ENCODE results near the gene ING4.

The ING4 gene

DNA sequence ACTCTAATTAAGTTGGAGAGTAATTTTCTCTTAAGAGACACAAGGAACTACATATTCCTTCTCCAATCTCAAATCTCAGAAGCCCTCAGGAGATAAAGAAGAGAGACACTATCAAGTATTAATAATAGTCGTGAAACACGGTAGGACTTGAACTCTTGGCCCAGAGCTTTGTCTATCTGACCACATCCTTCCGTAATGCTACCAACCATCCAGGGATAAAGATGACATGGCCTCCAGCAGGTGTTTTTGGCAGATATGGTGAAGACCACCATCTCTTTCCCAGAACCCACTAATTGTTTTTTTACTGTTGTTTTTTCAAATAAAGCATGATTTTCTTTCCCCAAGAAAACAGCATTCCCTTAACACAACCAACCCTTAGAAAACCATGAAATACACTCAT, 22.9 kb upstream of the ING4 start:
- no peak for DNase-seq

DNA sequence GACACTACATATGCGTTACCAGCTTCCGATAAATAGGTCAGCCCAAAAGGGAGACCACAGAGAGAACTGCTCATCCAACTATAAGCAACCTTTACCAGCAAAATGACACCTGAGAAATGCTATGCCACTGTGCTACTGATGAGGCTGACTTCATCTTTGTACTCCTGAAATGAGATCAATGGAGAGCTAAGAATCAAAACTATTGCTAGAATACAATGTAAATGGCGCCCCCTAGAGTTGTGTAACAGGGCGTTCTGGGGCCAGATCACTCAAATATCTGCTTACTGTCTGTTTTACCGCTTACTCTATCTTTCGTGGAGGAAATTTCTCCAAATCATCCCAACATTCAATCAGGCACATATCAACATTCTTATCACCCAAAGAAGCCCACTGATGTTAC, 21.7 kb upstream of the ING4 start:
- DNase-seq, result peak; percentile 42

DNA sequence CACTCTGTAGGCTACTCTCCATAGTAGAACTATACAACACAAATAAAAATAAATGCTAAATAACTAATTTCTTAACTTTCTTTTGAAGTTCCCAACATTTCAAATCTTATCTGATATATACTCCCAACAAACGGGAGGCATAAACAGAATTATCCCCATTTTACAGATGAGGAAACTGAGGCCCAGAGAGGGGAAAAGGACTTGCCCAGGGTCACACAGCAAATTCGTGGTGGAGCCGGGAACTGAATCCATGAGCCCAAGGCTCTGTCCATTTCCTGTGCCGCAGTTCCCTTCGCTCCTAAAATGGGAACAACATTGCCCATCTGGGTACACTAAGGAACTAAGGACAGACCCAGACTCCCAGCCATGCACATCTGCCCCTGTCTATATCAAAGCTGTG, 14.0 kb upstream of the ING4 start:
- DNase-seq, result no peak

DNA sequence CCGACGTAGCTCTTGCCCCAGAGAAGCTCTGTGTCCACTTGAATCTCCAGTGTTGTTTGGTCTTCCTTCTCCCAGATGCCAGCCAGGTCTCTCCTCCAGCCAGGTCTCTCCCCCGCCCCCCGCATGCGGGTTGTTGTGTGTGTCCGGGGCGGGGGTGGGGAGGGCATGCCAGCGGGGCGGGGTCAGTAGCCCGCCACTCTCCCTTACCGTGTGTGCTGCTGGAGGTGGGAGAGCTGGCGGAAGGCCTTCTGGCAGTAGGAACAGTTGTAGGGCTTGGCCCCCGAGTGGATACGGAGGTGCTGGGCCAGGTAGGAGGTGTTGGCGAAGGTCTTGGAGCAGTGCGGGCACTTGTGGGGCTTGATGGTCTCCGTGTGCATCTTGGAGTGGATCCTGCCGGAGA, 9.2 kb upstream of the ING4 start:
- no peak for DNase-seq

DNA sequence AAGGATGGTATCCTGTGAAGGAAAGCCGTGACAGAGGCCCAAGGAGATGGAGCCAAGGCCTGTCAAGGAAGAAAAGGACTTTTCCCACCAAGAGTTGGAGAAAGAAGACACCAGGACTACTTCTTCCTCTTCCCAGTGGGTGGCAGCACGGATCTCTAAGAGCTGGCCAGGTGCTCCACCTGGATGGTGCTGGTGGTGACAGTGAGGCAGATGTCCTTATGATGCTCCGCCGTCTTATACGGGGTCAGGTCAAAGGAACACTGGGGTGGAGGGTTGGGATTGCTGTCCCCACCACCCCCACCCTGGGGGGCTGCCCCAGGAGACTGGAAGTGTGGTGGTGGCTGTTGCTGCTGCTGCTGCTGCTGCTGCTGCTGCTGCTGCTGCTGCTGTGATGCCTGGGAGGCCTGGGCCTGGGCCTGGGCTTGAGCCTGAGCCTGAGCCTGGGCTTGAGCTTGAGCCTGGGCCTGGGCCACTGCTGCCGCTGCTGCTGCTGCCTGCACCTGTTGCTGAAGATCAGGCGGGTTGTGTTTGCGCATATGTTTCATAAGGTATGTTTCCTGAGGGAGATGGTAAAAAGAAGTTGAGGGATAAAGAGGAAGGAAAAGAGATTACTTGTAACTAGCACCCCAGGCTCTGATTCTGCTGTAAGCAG, 4.8 kb upstream of the ING4 start:
- DNase-seq, result no peak

DNA sequence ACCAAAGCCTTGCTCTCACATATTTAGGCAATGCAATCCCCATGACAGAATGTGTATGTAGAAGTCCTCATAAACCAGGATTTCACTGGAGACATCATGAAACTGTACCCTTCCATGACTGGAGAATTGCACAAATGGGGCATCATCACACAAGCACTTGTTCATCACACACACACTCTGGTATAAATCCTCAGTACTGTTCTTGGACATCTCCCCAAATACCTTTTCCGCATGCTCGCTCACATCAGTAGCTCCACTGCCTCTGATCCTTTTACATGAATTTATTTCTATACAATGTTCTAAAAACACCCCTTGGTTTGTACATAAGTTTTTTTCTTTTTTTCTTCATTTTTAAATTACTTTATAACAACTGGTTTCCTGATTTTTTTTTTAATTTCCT, 3.3 kb upstream of the ING4 start:
- no peak for DNase-seq

DNA sequence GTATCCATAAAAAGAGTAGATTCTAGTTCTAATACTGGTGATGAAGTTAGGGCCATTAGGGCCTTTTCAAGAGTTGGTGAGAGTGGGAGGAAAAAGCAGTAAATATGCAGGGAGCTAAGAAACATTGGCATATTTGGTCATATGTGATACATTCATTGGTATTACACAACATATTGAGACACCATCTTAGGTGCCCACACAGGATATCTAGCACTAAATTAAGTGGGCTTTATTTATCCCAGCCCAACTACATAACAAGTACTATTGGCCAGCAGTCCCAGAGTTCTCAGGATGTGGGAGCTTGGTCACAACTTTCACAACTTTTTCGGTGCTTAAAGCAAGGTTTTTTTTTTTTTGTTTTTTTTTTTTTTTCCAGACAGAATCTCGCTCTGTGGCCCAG, 2.0 kb upstream of the ING4 start:
- no peak for DNase-seq

DNA sequence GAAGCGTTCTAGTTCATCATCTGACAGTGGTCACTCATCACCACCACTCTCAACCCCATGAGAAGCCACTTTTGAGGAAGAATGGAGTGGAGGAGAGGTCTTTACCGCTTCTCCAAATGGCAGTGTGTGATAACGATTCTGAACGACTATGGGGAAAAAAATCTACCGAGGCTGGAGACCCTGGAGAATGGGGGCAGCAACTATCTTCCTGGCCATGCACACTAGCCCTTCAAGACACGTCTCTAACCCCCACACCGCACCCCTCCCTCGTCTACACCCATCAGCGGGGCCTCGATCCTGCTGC, 365 bp downstream of the ING4 start:
- no peak for DNase-seq

DNA sequence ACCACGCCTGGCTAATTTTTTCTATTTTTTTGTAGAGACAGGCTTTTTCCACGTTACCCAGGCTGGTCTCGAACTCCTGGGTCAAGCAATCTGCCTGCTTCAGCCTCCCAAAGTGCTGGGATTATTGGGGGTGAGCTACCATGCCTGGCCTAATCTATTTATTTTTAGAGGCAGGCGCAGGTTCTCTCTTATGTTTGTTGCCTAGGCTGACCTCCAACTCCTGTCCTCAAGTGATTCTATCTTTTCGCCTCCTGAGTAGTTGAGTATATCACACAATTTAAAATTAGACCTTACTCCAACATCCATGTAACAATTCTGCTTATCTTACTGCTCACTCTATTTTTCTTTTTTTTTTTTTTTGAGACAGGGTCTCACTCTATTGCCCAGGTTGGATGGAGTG, 8.9 kb downstream of the ING4 start:
- no peak for DNase-seq

DNA sequence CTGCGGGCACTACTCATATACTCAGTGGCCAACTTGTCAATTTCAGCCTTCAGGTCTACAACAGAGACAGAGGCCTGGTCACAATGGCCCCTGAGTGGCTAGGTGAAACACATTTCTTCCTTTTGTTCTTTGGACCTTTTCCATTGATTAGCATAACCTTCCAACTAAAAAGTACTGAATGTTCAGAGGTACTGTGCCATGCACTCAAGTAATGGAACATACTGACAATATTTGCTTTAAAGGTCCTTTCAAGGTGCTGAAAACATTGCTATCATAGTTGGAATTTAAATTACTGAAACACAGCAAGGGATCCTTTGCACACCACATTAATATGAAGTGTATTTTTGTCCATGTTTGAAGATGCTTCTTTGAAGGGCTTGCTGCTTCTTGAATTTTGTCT, 9.6 kb downstream of the ING4 start:
- DNase-seq, result no peak

DNA sequence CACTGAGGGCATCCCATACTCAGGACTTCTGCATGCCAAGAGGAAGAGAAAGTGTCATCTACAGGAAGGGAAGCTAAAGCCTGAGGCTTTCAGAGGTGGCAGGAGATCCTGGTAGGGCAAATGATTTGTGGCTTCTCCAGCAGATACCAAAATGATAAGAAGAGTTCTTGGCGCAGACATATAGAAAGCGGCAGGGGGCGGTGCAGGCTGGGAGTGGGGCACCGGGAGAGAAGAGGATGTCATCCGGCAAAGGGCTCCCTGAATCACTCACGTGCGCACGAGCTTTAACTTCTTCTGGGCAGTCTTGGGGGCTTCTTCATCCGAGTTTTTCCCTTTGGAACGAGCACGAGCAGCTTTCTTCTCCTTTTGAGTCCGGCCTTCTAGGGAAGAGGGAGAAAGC, 10.5 kb downstream of the ING4 start:
- DNase-seq, result no peak

DNA sequence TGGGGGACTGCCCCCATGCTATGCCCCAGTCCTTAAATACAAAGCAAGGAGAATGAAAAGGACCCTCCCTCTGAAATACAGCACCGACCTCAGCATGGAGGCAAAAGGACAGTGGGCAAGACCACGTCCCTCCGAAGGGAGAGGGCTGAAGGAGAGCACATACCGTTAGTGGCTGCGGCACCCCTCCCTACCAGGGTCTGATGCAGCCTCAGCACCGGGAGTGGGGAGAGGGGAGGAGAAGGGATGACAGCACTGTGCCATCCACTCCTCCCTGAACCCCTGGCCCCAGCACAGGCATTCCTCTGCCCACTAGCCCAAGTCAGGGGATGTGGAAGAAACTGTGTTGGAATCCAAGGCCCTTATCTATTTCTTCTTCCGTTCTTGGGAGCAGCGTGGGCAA, 12.1 kb downstream of the ING4 start:
- DNase-seq, result no peak

DNA sequence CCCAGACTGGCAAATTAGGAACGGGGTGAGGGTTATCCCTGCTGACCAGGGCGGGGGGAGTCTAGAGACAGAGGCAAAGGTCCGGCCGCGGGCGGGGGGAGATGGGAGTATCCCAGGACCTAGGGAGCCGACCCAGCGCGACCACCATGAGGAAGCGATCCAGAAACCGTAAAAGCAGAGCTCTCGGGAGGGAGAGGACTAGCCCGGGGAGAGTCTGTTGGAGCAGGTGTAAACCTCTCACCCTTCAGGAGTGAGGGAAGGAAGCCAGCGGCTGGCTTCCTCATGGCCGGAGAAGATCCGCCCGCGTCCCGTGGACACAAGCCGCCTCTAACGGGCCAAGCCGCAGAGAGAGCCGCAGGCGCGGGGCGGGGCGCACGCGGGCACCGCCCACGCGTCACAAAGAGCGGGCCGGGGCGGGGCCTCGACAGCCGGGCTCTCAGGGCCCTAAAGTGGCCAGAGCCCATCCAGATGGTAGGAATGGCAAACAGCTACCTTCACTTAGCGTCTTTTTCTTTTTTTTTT, 15.8 kb downstream of the ING4 start, which contains the start of gene ACRBP:
TSS of gene ACRBP (minus strand) at position 350 of the 522 bp plus-strand sequence. CDS start at position 284, 66 bp downstream.
- no peak for DNase-seq

DNA sequence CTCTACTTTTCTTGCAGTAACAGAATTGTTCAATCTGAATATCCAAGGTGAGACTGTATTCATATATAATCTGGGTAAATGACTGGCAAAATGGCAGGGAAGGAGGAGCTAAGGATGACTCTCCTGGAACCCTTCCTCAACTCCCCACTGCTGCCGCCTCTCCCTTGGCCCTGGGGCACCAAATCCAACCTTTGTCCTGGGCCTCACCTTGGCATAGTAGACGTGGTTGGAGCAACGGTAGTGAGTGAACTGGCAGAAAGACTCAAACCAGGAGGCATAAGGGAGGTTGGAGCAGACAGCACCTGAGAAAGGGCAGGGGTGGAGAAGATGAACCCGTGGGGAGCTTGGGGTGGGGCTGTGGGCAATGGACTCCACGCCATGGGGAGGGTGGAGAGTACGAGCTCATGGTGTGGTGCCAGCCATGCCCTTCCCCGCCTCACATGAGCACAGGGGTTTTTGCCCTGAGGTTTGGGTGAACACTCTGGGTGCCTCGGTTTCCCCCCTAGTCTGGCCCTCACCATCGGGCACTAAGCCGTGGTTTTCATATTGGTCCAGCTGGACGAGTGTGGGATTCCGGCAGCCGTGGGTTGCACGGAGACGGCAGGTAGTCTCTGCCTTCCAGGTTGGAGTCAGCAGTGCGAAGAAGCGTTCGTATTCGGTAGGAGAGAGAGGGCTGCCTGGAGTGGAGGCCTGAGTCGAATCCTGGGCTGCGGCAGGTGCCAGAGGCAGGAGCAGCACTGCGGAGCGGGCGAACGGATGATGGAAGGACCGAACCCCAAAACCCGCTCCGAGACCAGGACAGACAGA, 16.4 kb downstream of the ING4 start:
- no peak for DNase-seq

DNA sequence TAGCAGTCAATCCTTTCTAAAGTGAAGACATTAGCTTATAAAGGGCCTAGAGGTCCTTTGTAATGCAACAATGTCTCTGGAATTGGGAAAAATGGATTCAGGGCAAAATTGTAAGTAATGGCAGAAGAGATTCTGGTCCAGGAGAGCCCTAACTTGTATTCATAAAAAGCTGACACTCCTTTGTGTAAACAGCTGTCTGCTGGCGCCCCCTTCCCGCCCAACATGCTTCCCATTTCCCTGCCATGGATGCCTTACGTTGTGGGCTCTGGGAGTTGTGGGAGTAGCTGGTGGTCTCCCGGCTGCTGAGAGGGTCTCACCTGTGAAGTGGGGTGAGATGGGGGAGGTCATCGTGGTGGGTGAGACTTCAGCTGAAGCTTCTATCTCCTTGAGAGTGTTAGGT, 18.0 kb downstream of the ING4 start:
- DNase-seq, result no peak

DNA sequence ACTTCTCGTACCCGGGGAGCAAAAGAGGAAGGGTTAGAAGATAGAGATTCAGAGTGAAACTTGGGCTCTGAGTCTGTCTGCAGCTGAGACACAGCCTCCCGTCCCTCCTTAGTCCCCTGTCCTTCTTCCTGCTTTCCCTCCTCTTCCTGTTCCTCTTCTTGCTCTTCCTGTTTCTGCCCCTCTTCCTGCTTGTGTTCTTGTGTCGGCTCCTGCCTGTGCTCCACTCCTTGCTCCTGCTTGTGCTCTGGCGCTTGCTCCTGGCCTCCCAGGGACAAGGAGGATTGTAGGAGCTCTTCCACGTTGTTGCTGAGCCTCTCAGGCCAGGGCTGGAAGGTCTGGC, 18.7 kb downstream of the ING4 start:
- DNase-seq, result no peak

DNA sequence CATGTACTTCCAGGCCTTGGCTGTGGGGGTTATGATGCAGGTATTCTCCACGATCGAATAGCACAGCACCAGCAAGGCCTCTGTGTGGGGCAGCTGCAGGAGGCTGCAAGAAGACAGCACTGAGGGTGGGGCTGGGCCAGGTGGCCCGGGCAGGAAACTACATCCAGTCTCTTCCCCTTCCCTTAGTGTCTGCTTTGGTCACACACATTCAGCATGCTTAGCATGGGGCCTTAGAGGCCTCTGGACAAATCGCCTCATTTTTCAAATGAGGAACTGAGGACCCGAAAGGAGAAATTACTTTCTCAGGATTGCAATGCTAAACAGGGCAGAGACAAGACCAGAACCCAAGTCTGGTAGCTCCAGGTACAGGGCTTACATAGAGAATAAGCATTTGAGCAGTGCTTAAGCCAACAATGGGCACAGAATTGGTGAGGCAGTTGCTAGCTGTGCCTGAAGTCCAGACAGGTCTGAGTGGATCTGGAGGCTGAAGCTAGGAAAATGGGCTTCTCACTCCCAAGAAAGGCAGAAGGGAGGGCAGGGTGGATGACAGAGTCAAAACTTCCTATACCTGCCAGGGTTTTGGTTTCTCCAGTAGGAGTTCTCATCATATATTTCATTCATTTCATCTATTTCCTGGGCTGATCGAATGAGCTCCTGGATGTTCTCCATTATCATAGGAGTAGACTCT, 19.2 kb downstream of the ING4 start:
- DNase-seq, result no peak

DNA sequence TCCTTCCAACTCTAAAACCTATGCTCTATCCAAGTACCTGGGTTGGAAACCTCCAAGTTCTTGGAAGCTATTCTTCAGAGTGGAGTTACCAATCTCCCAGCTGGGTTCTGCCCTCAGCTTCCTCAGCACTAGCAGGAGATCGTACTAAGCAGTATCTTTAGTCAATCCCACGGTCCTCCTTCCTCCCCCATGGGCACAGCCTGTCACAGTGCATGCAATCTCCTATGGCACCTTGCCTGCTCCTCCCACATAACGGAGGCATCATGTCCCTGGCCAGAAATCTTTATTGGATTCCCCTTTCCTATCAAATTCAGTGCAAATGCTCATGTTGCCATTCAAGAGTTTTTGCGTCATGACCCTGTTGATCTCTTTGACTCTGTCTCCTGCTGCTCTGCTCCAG, 21.8 kb downstream of the ING4 start:
- no peak for DNase-seq

DNA sequence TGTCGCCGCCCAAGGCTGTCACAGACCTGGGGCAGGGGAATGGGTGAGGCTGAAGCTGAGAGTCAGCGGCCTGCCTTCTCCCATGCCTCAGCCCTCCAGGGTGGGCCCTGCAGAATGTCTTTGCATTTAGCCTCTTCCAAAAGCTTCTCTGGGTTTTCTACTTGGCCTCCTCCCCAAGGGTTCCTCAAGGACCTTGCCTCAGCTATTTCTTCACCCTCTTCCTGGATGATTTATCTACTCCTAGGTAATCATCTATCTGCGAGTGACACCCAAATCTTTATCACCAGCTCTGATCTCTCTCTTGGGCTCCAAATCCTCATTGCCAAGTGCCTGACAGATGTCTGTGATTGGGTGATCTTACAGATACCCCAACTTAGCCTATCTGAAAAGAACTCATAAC, 22.4 kb downstream of the ING4 start:
- no peak for DNase-seq

DNA sequence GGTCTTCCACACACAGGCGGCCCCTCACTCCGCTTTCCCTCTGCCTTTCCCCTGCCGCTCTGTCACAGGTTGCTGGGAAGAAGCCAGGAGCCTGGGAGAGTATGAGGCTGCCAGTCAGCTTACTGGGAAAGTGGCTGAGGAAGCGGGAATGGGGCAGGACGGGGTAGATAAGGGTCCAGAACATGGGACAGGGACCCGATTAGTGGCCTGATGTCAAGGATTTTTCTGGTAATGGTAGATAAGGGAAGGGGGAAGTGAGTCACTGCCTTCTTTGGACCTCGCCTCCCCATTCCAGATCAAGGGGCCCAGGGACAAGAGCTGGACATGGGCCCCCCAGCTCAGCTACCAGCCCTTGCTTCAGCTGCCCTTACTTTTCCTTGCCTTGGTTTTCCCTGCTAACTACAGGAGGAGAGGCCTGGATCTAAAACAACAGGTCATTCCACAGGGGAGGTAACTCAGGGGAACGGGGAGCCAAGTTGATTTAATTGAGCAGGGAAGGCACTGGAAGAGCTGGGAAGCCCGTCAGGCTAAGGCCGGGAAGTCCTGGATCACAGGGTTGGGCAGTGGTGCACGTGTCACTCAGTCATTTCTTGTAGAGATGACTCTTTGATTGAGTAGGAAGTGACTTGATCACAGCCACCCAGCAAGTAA, 23.6 kb downstream of the ING4 start:
- DNase-seq, result no peak

DNA sequence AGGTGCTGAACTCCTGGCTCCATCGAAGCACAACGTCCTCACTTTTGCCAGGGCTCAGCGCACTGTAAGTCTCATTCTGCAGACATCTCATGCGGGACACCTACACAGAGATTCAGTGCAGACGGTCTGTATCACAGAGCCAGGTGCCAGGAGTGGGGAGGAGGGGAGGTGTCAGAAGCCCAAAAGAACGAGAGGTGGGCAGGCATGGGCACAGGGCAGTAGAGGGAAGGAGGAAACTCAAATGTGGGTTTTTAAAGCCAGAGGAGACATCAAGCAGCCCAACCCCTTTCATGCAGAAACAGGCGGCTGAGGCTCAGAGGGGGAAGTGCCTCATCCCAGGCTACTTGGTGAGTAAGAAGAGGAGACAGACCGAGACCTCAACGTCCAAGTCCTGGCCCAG, 24.6 kb downstream of the ING4 start:
- DNase-seq, result no peak

DNA sequence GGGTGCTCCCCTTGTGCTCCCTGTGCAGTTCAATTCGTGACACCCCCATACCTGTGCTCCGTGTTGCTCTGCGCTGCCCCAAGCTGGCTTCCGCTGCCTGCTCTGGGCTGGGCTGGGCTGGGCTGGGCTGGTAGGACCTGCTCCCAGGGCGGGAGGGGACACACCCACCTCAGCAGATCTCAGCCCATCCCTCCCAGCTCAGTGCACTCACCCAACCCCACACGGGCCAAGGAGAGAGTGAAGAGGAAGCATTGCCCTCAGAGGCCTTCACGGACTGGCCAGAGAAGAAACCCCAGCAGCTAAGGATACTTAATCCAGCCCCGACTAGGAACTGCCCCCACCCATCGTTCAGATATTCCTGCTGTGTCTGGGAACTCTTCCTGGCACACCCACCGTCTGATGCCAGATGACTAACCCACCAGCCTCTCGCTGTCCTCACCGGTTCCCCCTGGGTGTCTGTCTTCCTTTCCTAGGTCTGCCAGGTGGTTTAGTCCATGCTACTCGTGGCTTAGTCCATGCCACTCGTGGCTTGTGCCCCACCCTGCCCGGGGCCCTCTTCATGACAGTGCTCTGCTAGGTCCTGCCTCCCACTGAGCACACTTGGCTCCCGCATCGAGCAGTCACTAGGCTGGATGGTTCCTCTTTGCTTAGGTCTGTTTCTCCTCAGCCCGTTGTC, 26.9 kb downstream of the ING4 start, which contains the start of gene LPAR5:
TSS of gene LPAR5 (minus strand) at position 104 of the 676 bp plus-strand sequence. CDS start 14,711 bp downstream, outside the sequence.
- no peak for DNase-seq

DNA sequence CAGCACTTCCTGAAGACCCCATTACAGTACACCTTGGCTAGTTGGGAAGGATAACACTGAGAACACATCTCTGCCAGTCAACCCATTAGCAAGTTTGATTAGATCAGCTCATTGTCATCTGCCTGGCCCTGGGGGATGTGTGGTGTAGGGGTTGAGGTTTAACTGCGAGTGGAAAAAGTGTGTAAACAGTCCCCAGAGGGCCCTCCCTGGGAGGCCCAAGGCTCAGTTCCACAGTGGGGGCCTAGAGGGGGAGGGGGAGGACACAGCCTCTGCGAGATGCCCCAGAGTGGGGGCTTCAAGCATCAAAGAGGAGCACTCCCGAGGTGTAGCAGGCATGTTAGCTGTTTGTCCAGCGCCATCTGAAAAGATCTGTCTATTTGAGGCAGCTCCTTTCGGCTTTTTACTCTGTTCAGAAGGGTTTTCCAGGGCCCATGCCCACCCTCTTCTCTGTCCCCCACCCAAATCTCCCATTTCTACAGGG, 27.5 kb downstream of the ING4 start:
- no peak for DNase-seq

Data from central memory CD4-positive, alpha-beta T cell (primary cell).